Activated CD4-positive, CD25-positive, alpha-beta regulatory T cell treated with anti-CD3 and anti-CD28 coated beads, Interleukin-2, amount 50 U/mL, for 24 hours (primary cell): ENCODE results near the gene HES1.

Source experiments
- ATAC-seq, 2 donors: fragments of 150-1000 bp; cut with Tn5 transposase; one replicate each; pipeline ENCODE4 v1.10.0; 2021; ENCODE audit warnings: mild to moderate bottlenecking in 1 of 2, moderate library complexity in 1 of 2

Gene HES1

DNA sequence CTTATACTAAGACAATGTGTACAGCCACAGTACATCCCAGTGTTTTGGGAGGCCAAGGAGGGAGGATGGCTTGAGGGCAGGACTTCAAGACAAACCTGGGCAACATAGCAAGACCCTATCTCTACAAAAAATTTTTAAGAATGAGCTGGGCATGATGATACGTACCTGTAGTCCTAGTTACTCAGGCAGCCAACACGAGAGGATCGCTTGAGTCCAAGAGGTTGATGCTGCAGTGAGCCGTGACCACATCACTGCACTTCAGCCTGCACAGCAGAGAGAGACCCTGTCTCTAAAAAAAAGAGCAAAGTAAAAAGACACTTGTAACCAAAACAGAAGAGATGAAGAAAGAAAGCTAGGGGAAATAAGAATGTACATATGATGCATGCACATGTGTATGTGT lies 38.5 kb downstream of the HES1 start:
- ATAC-seq = no peak

DNA sequence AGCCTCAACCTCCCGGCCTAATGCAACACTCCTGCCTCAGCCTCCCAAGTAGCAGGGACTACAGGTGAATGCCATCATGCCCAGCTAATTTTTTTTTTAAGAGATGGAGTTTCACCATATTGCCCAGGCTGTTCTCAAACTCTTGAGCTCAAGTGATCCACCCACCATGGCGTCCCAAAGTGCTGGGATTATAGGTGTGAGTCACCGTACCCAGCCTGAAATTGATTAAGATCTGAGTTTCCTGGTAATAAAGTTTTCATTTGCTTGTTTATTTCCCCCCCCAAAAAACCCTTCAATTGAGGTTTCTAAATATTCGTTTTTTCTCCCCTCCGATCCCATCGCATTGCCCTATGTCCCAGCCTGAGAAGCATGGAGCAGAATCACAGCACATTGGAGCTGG lies 39.0 kb downstream of the HES1 start:
- no peak for ATAC-seq

DNA sequence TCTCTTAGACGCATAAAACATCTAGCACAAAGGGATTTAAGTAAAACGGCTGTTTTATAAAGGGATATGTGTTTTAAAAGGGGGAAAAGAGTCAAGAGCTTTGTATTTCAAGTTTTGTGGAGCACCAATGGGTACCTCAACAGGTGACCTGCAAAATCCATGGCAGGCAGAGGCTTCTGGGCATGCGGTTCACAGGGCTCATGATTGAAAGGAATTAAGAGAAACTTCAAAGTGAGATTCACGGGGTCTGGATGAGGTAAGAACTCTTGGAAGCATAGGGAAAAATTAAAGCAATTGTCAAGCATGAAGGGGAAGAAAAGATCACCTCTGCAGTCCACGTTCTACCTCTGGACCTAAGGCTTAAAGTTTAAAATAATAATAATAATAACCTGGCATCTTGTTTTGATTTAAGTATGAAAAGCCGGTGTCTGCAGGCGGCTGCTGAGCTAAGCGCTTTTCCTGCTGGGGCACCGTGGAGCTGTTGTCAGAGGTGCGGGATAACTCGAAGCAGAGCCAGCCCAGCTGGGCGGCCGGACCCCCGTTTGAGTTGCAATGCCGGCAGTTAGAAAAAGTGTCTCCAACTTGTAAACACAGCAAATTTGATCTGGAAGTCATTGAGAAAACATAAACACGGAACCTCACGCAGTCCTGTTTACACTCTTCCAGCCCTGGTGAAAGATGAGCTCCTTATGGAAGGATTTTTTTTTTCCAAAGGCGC lies 40.5 kb downstream of the HES1 start:
- no peak for ATAC-seq

DNA sequence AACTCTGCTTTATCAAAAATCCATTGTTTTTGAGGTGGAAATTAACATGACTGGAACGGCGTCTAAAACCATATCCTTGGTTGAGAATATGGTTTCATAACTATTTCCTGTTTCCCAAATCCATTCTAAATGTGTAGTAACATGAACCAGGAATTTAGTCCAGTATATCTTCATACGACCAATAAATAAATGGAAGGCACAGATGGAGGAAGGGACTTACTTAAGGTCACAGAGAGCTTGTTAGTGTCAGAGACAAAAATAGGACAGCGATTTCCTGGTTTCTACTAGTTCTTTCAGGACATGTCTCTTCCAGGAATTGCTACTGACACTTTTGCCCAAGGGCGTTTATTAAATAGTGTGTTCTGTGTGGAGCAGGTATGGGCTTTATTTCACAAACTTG lies 41.2 kb downstream of the HES1 start:
- no peak for ATAC-seq

DNA sequence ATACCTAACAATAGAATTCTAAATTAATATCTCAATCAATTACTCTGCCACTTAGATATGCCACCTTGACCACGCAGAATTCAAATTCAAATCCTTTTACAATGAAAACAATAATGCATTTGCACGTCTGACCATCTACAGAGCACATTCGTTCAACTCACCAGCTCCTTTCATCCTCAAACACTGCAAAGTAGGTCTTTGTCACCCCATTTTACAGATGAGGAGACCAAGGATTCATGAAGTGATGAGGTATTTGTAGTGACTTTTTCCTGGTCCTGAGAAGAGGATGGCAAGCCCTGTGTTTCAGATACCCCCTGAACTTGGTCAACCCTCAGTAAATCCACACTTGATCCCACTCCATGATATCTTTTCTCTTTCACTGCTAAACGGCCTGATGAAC lies 42.2 kb downstream of the HES1 start:
- no peak for ATAC-seq

DNA sequence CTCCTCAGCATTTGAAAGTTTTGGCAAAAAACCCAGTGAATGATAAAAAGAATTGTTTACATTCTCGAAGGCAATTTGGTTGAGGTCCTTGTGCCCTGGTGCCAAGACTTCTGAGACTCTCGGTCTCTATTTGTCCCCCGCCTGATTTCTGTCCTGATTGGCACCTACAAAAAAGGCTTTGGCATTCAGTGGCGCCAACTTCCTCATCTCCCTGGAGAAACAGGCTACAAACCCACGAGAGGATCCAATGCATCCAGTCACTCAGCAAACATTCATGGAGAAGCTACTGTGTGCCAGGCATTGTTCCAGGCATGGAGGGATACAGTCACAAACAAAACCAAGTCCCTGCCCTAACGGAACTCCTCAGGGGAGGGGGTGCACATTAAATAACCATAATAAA lies 42.7 kb downstream of the HES1 start:
- no peak for ATAC-seq

DNA sequence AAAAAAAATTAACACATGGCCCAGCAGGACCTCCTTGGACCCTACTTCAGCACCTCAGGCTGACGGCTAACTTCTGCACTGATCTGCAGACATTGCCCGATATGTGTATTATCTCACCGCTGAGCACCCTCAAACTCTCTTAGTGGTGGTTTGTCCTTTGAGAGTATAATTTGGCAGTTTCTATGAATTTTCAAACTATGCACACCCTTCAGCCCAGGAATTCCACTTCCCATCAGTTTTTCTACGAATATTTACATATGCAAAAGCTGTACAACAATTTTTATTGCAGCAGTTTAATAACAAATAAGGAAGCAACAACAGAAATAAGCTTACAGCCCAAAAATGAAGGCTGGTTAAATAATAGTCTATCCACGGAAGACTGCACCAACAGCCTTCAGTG lies 44.6 kb downstream of the HES1 start:
- ATAC-seq = no peak

DNA sequence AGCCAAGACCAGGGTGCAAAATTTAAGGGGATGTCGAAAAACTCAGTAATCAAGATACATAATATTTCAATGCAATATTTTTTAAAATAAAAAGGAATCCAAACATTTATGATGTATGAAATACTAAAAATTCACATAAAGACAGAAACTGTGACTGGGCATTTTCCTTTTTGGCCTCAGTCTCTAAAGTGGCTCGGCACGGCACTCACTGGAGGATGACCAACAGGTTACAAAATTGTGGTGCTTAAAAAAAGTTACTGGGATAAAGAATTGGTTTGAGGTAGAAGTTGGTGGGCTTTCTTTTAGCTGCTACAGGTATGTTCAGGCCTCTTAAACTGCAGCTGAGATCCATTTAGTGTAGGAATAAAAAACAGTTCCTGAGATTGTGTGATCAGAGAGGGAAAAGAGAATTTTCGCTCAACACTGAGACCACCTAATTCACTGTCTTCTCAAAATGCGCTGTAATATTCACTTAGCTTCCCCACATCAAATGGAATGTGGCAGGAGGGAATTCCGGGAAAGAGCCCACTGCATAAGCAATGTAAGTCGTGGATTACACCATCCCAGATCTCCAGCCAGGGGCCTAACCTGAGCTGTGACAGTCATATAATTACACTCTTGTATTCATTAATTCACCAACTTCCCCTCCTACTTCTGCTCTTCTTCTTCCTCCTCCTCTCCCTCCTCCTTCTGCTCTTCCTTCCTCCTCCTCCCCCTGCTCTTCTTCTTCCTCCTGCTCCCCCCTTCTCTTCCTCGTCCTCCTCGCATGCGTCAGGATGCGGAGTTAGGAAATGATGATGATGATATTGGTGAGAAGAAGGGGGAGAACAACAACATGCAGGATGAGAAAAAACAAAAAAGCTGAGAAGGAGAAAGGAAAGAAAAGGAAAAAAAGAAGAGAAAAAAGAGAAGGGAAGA lies 45.9 kb downstream of the HES1 start:
- no peak for ATAC-seq

DNA sequence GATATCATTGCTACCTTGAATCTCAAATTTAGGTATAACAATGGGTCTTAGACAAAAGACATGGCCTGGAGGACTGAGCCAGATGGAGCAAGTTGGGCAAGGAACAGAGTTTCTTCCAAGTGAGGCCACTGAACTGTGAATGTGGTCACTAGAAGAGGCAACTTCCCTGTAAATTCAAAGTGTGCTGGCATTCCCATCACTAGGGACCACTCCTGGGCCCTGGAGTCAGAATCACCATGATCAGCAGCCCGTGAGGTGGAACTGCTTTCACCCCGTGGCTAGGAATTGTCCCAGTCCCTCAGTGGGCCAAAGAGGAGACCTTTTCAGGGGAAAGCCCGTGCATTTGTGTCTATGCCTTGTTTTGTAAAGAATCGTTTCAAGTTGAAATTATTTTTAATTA lies 47.3 kb downstream of the HES1 start:
- ATAC-seq = no peak

DNA sequence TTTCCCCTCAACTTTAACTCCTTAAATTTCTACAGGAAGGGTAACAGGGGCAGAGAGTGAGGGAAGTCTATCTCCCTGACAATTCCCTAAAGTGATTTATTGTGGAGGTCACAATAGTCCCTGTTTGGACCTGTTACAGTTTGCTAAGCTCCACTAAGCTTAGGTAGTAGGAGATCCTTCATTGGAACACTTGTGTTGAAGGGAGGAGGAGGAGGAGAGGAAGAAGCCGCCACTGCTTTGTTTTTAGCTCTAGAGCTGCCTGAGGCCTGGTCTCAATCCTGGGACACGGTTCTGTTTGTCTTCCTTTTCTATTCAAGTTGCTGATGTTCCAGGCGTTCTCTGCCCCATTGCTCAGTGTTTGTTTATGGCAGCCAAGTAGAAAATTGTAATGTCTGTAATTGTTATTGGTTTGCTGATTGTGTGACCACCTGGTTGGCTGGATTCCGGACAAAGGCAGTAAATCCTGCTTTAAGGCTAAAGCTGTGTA lies 48.4 kb downstream of the HES1 start:
- no peak for ATAC-seq

DNA sequence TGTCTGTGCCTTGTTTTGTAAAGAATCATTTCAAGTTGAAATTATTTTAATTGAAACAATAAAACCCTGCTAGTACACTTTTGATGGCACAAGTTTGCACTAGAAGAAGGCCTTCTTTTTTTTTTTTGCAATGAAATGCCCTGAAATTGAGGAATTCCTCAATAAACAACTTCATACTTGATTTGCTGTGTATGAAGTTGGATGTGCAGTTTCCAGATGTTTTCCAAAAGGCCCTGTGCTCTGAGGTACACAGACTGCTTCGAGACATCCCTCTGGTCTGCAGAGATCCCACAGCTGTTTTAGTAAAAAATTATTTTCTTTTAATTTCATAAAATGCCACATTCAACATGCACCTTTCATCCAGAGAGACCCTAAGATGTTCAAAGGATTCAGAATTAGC lies 48.9 kb downstream of the HES1 start:
- no peak for ATAC-seq

DNA sequence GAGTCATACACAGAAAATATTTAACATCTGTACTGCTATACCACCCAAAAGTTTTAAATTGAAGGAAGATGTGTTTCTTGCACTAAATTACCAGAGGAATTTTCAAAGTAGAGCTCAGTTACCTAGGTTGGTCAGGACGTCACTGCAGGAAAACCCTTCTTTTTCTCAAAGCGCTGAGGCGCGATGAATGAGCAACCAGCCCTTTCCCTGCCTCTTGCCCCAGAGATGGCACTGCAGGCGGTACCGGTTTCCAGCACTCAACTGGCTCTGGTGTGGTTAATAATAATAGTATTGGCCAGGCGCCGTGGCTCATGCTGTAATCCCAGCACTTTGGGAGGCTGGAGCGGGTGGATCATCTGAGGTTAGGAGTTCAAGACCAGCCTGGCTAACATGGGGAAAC lies 49.3 kb downstream of the HES1 start:
- ATAC-seq = no peak

DNA sequence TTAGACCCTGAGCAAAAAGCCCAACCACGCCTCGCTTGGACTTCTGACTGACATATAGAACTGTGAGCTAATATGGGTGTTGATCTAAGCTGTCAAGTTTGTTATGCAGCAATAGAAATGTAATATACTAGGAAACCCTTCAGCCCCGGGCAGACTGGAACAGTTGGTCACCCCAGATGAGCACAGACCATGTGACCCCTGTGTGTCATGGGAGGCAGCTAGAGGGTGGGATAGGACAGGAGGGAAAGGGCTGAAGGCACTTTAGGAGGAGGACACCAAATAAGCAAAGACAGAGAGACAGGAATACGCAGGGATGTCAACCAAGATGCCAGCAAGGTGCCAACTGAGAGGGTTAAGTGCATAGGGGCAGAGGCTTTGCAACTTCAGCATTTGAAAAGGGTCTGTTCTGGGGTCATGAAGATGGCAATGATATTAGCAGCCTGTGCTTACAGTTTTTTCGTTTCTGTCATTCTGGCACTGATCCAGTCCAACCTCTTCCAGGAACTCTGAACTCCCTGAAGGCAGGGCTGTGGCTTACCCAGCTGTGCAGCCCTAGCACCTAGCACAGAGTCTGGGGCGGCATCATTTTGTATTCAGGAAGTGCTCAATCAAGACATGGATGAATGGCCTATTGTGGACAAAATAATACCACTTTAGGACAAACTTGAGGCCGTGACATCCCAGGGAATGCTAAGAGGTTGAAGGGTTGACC lies 51.4 kb downstream of the HES1 start:
- ATAC-seq = no peak
